OCI-LY1 (cell line): Measurements from ENCODE around the gene MED22.

Source experiments
- H2AFZ ChIP-seq: fragments of 200-600 bp; sonication (generic), shearing (Covaris generic); 2 replicates; pipeline ENCODE4 v1.6.0; 2014; ENCODE audit warnings: antibody characterized with exemption, mild to moderate bottlenecking, low read length
- H3F3A ChIP-seq: fragments of 200-600 bp; sonication (generic), shearing (Covaris generic); 2 replicates; pipeline ENCODE4 v1.6.0; 2014; ENCODE audit warnings: mild to moderate bottlenecking, antibody characterized with exemption, low read length, moderate library complexity; ENCODE audit not compliant: insufficient read depth
- H3K27ac ChIP-seq: fragments of 200-600 bp; sonication (generic); 2 replicates; pipeline ENCODE4 v1.5.1; 2014; ENCODE audit warnings: low read length, mixed run types, mild to moderate bottlenecking, low read depth; ENCODE audit not compliant: poor library complexity, severe bottlenecking
- H3K27me3 ChIP-seq: fragments of 200-600 bp; sonication (generic); 2 replicates; pipeline ENCODE4 v1.6.0; 2014; ENCODE audit warnings: antibody characterized with exemption, mild to moderate bottlenecking, low read length, moderate library complexity; ENCODE audit not compliant: insufficient read depth
- H3K36me3 ChIP-seq: fragments of 200-600 bp; sonication (generic); 2 replicates; pipeline ENCODE4 v1.6.1; 2014; ENCODE audit warnings: mild to moderate bottlenecking, antibody characterized with exemption, low read length, moderate library complexity, mixed read lengths; ENCODE audit not compliant: insufficient read depth
- H3K4me1 ChIP-seq: fragments of 200-600 bp; sonication (generic); 2 replicates; pipeline ENCODE4 v1.5.1; 2014; ENCODE audit warnings: mild to moderate bottlenecking, low read length, moderate library complexity; ENCODE audit not compliant: insufficient read depth, severe bottlenecking
- H3K4me2 ChIP-seq: fragments of 200-600 bp; sonication (generic), shearing (Covaris generic); 2 replicates; pipeline ENCODE4 v1.6.1; 2014; ENCODE audit warnings: low read length
- H3K4me3 ChIP-seq: fragments of 200-600 bp; sonication (generic); 2 replicates; pipeline ENCODE4 v1.5.1; 2014; ENCODE audit warnings: low read length, low read depth, mild to moderate bottlenecking, mixed read lengths; ENCODE audit not compliant: poor library complexity, severe bottlenecking
- H3K79me2 ChIP-seq: fragments of 200-600 bp; shearing (Covaris generic); 2 replicates; pipeline ENCODE4 v1.6.1; 2016; ENCODE audit warnings: mixed run types, low read length, mixed read lengths; ENCODE audit not compliant: insufficient read depth
- H3K9ac ChIP-seq: fragments of 200-600 bp; sonication (generic), shearing (Covaris generic); 2 replicates; pipeline ENCODE4 v1.6.1; 2014; ENCODE audit warnings: mild to moderate bottlenecking, low read length, mixed read lengths
- H3K9me2 ChIP-seq: fragments of 200-600 bp; sonication (generic), shearing (Covaris generic); 2 replicates; pipeline ENCODE4 v1.6.1; 2014; ENCODE audit warnings: low read depth, mild to moderate bottlenecking, low read length, mixed read lengths
- H3K9me3 ChIP-seq: fragments of 200-600 bp; shearing (Covaris generic); 2 replicates; pipeline ENCODE4 v1.6.1; 2014; ENCODE audit warnings: low read length, mixed read lengths
- H4K20me1 ChIP-seq: fragments of 200-600 bp; sonication (generic), shearing (Covaris generic); 2 replicates; pipeline ENCODE4 v1.6.0; 2016; ENCODE audit warnings: mild to moderate bottlenecking, low read length; ENCODE audit not compliant: insufficient read depth
- CTCF ChIP-seq: fragments of 200-600 bp; sonication (generic), shearing (Covaris generic); IDR thresholded peaks from 2 replicates; pipeline ENCODE4 v1.5.1; 2017; ENCODE audit warnings: mild to moderate bottlenecking, antibody characterized with exemption, low read length, moderate library complexity, mixed read lengths
- EZH2 ChIP-seq: fragments of 200-600 bp; sonication (generic), shearing (Covaris generic); IDR thresholded peaks from 2 replicates; pipeline ENCODE4 v1.8.0; 2017; ENCODE audit warnings: borderline replicate concordance, mixed run types, mild to moderate bottlenecking, antibody characterized with exemption, low read length, moderate library complexity, mixed read lengths

MED22 gene

DNA sequence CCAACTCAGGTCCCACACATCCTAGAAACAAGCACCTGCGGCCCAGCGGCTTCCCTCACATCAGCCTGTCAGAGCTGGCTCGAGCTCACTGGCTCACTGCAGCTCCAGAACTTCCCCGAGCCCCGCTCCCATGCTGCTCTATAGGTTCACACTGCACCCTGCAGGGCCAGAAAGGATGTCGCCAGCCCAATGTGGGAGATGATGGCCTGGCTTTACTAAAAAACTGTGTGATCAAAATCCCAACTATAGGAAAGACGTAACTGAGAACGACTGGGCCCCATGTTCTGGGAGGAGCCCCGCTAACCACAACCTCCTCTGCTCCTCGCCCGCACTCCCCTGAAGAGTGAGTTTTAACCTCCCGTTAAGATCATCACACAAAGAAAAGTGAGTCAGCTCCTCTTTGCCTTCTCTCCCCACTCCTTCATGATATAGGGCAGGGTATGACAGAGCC, 23.4 kb upstream of the MED22 start:
- peak overlapping the region; percentile 52 for H3K27ac ChIP-seq
- no peak overlapping the region for H2AFZ ChIP-seq
- H3F3A ChIP-seq, result no peaks in the 10 kb centered on the region
- H3K79me2 ChIP-seq, result peaks cover 28% of the 10 kb centered on the region
- peak overlapping the region; percentile 18 for H3K4me3 ChIP-seq
- H3K9ac ChIP-seq, result peak overlapping the region; percentile 43; the same call in 1 of the 2 replicates
- H3K4me1 ChIP-seq, result peaks cover 37% of the 10 kb centered on the region
- no peaks in the 10 kb centered on the region for H3K9me2 ChIP-seq
- peaks cover 29% of the 10 kb centered on the region for H3K36me3 ChIP-seq
- no peaks in the 10 kb centered on the region for H3K27me3 ChIP-seq
- no peaks in the 10 kb centered on the region for H4K20me1 ChIP-seq
- TF ChIP-seq EZH2 (no peak), CTCF (peak; percentile 23; the same call in 1 of the 2 replicates)
- H3K9me3 ChIP-seq, result no peaks in the 10 kb centered on the region
- peak overlapping the region; percentile 50 for H3K4me2 ChIP-seq

DNA sequence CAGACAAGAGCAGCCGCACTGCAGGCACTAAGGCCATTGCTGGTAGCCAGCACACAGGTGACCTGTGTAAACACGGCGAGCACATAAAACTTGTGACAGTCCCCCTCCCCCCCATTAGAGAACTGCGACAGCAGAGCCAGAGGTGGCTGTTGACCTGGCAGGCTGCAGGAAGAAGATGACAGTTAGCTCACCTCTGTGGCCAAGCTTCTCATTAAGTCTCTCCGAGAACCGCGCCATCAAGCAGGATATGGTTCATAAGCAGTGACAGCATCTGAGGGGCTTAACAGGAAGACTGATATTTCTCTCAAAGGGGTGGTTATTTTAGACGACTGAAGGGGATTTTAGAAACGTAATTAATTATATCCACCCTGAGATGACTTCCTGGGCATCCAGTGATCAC, 22.8 kb upstream of the MED22 start:
- Histone ChIP-seq H3K4me1 (peaks cover 36% of the 10 kb centered on the region), H2AFZ (no peak overlapping the region), H3K4me2 (peak overlapping the region; percentile 50; the same call in 1 of the 2 replicates), H3K4me3 (peak overlapping the region; percentile 18), H3K36me3 (peaks cover 35% of the 10 kb centered on the region), H3K9ac (peak overlapping the region; percentile 43; the same call in 1 of the 2 replicates), H3K9me3 (no peaks in the 10 kb centered on the region), H3K27ac (peak overlapping the region; percentile 52), H4K20me1 (no peaks in the 10 kb centered on the region), H3K79me2 (peaks cover 28% of the 10 kb centered on the region), H3K9me2 (no peaks in the 10 kb centered on the region), H3F3A (no peaks in the 10 kb centered on the region), H3K27me3 (no peaks in the 10 kb centered on the region)
- TF ChIP-seq CTCF (no peak), EZH2 (no peak)

DNA sequence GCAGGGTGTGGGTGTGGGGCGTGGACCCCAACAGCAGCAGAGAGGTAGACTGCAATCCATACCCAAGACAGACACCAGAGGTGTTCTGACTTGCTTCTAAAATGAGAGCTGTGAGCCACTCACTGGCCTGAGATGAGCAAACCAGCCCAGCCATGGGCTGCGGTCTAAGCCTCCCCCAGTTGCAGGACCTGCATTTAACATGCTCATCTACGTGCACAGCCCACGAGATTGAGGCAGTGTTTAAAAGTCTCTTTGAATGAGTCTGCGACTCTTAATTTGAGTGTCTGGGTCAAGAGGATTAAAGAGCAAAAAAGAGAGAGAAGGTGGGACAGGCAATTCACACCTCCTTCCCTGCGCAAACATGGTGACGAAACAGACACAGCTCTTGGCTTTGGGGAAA, 22.0 kb upstream of the MED22 start:
- H3K27me3 ChIP-seq, result no peaks in the 10 kb centered on the region
- peaks cover 42% of the 10 kb centered on the region for H3K36me3 ChIP-seq
- no peak overlapping the region for H3K27ac ChIP-seq
- no peaks in the 10 kb centered on the region for H3K9me3 ChIP-seq
- no peaks in the 10 kb centered on the region for H3F3A ChIP-seq
- no peak overlapping the region for H3K4me3 ChIP-seq
- no peaks in the 10 kb centered on the region for H4K20me1 ChIP-seq
- peak overlapping the region; percentile 4; the same call in 1 of the 2 replicates for H3K4me2 ChIP-seq
- no peak overlapping the region for H3K9ac ChIP-seq
- peaks cover 21% of the 10 kb centered on the region for H3K79me2 ChIP-seq
- H3K4me1 ChIP-seq, result peaks cover 35% of the 10 kb centered on the region
- no peaks in the 10 kb centered on the region for H3K9me2 ChIP-seq
- H2AFZ ChIP-seq, result no peak overlapping the region
- TF ChIP-seq EZH2, result no peak
- TF ChIP-seq CTCF, result no peak
